ENCODE data around the gene IBSP. TPM values are rescaled to one million over a fixed set of nuclear protein-coding genes. Genes with fewer than 3 reads are reported as not detected.
A peak's percentile ranks its signal among the peaks of the same experiment; 100 is the strongest.

Gene IBSP
- total RNA-seq, 1 donor from 2014 or later = not detected

DNA sequence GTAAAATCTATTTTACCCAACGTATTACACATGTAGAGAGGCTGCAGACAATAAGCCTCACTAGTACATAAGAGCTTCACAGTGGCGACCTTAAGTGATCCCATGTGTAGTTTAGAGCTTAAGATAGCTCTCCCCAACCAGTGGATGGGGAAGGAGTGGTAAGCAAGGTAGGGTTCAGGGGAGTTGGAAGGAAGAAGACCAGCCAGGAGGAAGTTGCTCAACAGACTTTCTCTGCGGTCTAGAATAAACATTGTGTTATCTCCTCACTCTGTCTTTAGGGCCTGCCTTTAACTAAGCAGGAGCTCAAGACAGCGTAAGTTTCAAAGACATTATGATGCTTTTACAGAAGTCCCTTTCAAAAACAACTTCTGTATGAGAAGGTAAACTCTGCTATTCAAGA, 50.3 kb downstream of the IBSP start:
- H3K9me3 Mint-ChIP-seq (ENCODE audit: unreplicated experiment) = no peaks in the 10 kb centered on the region
- H3K27me3 Mint-ChIP-seq (ENCODE audit: unreplicated experiment) = peaks cover 6% of the 10 kb centered on the region
- no peak for DNase-seq (ENCODE audit: extremely low spot score, unreplicated experiment)
- H3K4me1 Mint-ChIP-seq (ENCODE audit: unreplicated experiment) = peaks cover 7% of the 10 kb centered on the region
- H3K4me3 Mint-ChIP-seq (ENCODE audit: unreplicated experiment) = no peak overlapping the region
- TF ChIP-seq CTCF (IDR thresholded peaks at IDR 0.05) = no peak
- no peak overlapping the region for H3K27ac Mint-ChIP-seq (ENCODE audit: unreplicated experiment)
- H3K36me3 Mint-ChIP-seq (ENCODE audit: unreplicated experiment) = no peaks in the 10 kb centered on the region

- TF ChIP-seq CTCF (IDR thresholded peaks at IDR 0.05) = no peak
- peaks cover 7% of the 10 kb centered on the region for H3K4me1 Mint-ChIP-seq (ENCODE audit: unreplicated experiment)
- H3K9me3 Mint-ChIP-seq (ENCODE audit: unreplicated experiment) = no peaks in the 10 kb centered on the region
- peaks cover 6% of the 10 kb centered on the region for H3K27me3 Mint-ChIP-seq (ENCODE audit: unreplicated experiment)
- H3K4me3 Mint-ChIP-seq (ENCODE audit: unreplicated experiment) = no peak overlapping the region
- H3K36me3 Mint-ChIP-seq (ENCODE audit: unreplicated experiment) = no peaks in the 10 kb centered on the region
- no peak for DNase-seq (ENCODE audit: extremely low spot score, unreplicated experiment)
- H3K27ac Mint-ChIP-seq (ENCODE audit: unreplicated experiment) = no peak overlapping the region
Measured at GRCh38 chr4:87851332-87851731, 52.0 kb downstream of the IBSP start.

- H3K27ac Mint-ChIP-seq (ENCODE audit: unreplicated experiment) = no peak overlapping the region
- H3K4me1 Mint-ChIP-seq (ENCODE audit: unreplicated experiment) = peaks cover 7% of the 10 kb centered on the region
- H3K27me3 Mint-ChIP-seq (ENCODE audit: unreplicated experiment) = peaks cover 2% of the 10 kb centered on the region
- no peak overlapping the region for H3K4me3 Mint-ChIP-seq (ENCODE audit: unreplicated experiment)
- TF ChIP-seq CTCF (IDR thresholded peaks at IDR 0.05) = no peak
- no peak for DNase-seq (ENCODE audit: extremely low spot score, unreplicated experiment)
- H3K36me3 Mint-ChIP-seq (ENCODE audit: unreplicated experiment) = no peaks in the 10 kb centered on the region
- no peaks in the 10 kb centered on the region for H3K9me3 Mint-ChIP-seq (ENCODE audit: unreplicated experiment)
Measured at GRCh38 chr4:87851953-87852352, 52.6 kb downstream of the IBSP start.

GRCh38 chr4:87853108-87853507, 53.8 kb downstream of the IBSP start:
- no peak for DNase-seq (ENCODE audit: extremely low spot score, unreplicated experiment)
- peak; percentile 70 for TF ChIP-seq CTCF (IDR thresholded peaks at IDR 0.05)
- H3K9me3 Mint-ChIP-seq (ENCODE audit: unreplicated experiment) = no peaks in the 10 kb centered on the region
- no peaks in the 10 kb centered on the region for H3K36me3 Mint-ChIP-seq (ENCODE audit: unreplicated experiment)
- H3K27ac Mint-ChIP-seq (ENCODE audit: unreplicated experiment) = no peak overlapping the region
- peaks cover 7% of the 10 kb centered on the region for H3K4me1 Mint-ChIP-seq (ENCODE audit: unreplicated experiment)
- H3K4me3 Mint-ChIP-seq (ENCODE audit: unreplicated experiment) = no peak overlapping the region
- peaks cover 2% of the 10 kb centered on the region for H3K27me3 Mint-ChIP-seq (ENCODE audit: unreplicated experiment)

DNA sequence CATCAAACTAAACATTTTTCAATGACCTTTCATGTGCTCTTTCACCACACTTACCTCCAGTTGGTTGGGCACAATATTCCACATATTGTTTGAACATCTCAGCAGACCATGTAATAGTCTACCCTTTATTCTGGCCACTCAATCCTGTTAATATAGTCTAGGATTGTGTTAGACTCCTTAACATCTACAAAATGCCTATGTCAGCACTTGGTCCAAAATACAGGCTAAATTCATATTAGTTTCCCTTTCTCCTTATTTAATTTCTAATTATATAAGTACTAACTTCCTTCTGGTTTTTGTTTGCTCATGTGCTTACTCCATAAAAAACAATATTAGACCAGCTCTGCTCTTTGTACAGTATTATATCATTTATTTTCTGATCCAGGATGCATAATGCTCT, 54.5 kb downstream of the IBSP start:
- no peak for TF ChIP-seq CTCF (IDR thresholded peaks at IDR 0.05)
- Mint-ChIP-seq H3K4me1 (ENCODE audit: unreplicated experiment) (peaks cover 3% of the 10 kb centered on the region), H3K9me3 (ENCODE audit: unreplicated experiment) (no peaks in the 10 kb centered on the region), H3K27ac (ENCODE audit: unreplicated experiment) (no peak overlapping the region), H3K36me3 (ENCODE audit: unreplicated experiment) (no peaks in the 10 kb centered on the region), H3K4me3 (ENCODE audit: unreplicated experiment) (no peak overlapping the region), H3K27me3 (ENCODE audit: unreplicated experiment) (peaks cover 3% of the 10 kb centered on the region)
- no peak for DNase-seq (ENCODE audit: extremely low spot score, unreplicated experiment)
